ENCODE data around the gene RNF227. TPM values are rescaled to one million over a fixed set of nuclear protein-coding genes. Genes with fewer than 3 reads are reported as not detected.

RNF227 gene
- total and polyA plus RNA-seq, 2 of the 8 experiments (the other 6 are each of a cell fraction or from before 2014, with no cell fraction given) = 0.63 to 1.7 TPM

DNA sequence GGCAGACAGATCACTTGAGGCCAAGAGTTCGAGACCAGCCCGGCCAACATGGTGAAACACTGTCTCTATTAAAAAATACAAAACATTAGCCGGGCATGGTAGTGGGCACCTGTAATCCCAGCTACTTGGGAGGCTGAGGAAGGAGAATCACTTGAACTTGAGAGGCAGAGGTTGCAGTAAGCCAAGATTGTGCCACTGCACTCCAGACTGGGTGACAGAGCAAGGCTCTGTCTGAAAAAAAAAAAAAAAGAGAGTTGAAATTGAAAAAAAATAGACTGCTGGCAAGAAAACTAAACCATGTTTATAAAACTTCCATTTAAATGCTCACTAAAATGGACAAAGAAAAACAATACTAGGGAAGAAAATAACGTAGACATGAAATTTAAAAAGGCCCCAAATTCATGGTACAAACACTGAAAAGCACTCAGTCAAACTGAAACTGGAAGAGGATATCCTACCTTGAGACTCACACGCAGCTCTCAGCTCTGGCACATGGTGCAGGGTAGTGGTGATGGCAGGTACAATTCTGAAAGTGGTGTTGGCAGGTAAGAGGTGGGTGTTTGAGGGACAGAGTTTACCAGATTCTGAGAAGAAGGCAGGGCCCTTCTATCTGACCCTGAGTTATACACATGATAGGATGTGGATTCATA is 35.2 kb upstream of the RNF227 start:
- H2BK20ac ChIP-seq (ENCODE audit: low read length) = no peak overlapping the region
- WGBS, 2 experiments (ENCODE audit: extremely low coverage in 1 of 2, insufficient coverage in 1 of 2, insufficient read length in 1 of 2, insufficient replicate concordance in 2 of 2, low coverage in 1 of 2, low lambda C conversion rate in 2 of 2, missing lambda C conversion rate in 1 of 2) = 82% methylated on average over 5 of the region's 5 CpGs; no CpG with 5 or more reads in 1 of the 2 experiments

More for the DNA sequence above, 35.2 kb upstream of the RNF227 start:
- Histone ChIP-seq H2BK12ac (ENCODE audit: low read depth, low read length) (no peak overlapping the region), H3K4me2 (ENCODE audit: insufficient read depth in 1 of 2, low read depth in 2 of 2, low read length in 2 of 2) (no peak overlapping the region), H2AK5ac (ENCODE audit: low read depth, low read length) (no peak overlapping the region), H3K14ac (ENCODE audit: insufficient read length) (no peak overlapping the region), H3K23me2 (ENCODE audit: low read depth, low read length) (no peaks in the 10 kb centered on the region), H3K36me3 (ENCODE audit: control insufficient read depth in 2 of 4, insufficient read depth in 4 of 4, low read length in 3 of 4) (peaks cover 3 to 15% (median 10%) of the 10 kb centered on the region in 4 experiments), H4K91ac (replicated peaks; ENCODE audit: insufficient read length, low read length) (no peak overlapping the region), H4K8ac (ENCODE audit: extremely low read depth, insufficient read depth, low read length) (no peak overlapping the region), H2BK120ac (replicated peaks; ENCODE audit: low read depth, low read length) (no peak overlapping the region), H3K27me3 (replicated peaks in 1 of 4; ENCODE audit: control insufficient read depth in 3 of 4, extremely low read depth in 1 of 4, insufficient read depth in 3 of 4, low read length in 3 of 4) (no peaks in the 10 kb centered on the region; a peak in 1 of 7 replicates), H4K20me1 (replicated peaks in 1 of 2; ENCODE audit: control insufficient read depth in 1 of 2, insufficient read depth in 2 of 2, low read length in 2 of 2) (no peaks in the 10 kb centered on the region), H3K9me3 (ENCODE audit: insufficient read depth in 2 of 2, low read depth in 1 of 2, low read length in 1 of 2) (no peaks in the 10 kb centered on the region), H3K56ac (replicated peaks; ENCODE audit: insufficient read length, low read depth, low read length) (no peak overlapping the region), H2AFZ (ENCODE audit: low read length) (no peak overlapping the region), H3K4me3 (ENCODE audit: extremely low read depth in 1 of 4, insufficient read depth in 2 of 4, low read depth in 3 of 4, low read length in 4 of 4) (no peak overlapping the region), H3K23ac (ENCODE audit: insufficient read length) (no peak overlapping the region), H3K18ac (ENCODE audit: extremely low read depth, low read length) (no peak overlapping the region), H3K79me1 (ENCODE audit: low read depth, low read length) (no peaks in the 10 kb centered on the region), H3K27ac (ENCODE audit: low read depth, low read length) (no peak overlapping the region; the same call in 1 of the 2 replicates), H3K4me1 (replicated peaks in 1 of 4; ENCODE audit: control insufficient read depth in 3 of 4, insufficient read depth in 4 of 4, low read length in 3 of 4) (no peaks in the 10 kb centered on the region), H2BK5ac (ENCODE audit: low read depth, low read length) (no peak overlapping the region), H3K4ac (replicated peaks; ENCODE audit: insufficient read length, low read depth, low read length) (no peak overlapping the region), H3K9ac (replicated peaks in 1 of 4; ENCODE audit: extremely low read depth in 1 of 4, low read depth in 3 of 4, low read length in 3 of 4) (no peak overlapping the region), H4K5ac (ENCODE audit: insufficient read length, low read depth, low read length) (no peak overlapping the region), H2BK15ac (ENCODE audit: low read length) (no peak overlapping the region), H3K79me2 (ENCODE audit: control insufficient read depth in 1 of 2, insufficient read depth in 2 of 2, low read length in 2 of 2) (no peaks in the 10 kb centered on the region)
- no peak for DNase-seq (ENCODE audit: low read depth in 1 of 2, low spot score in 2 of 2)
- TF ChIP-seq CHD2 (IDR thresholded peaks at IDR 0.05; ENCODE audit: low read length) (no peak), BACH1 (IDR thresholded peaks at IDR 0.05; ENCODE audit: low read length) (no peak)
- CTCF ChIA-PET (ENCODE audit: partially characterized antibody) = no interaction called here
- POLR2A ChIA-PET (ENCODE audit: partially characterized antibody) = interaction anchor here (0.5 kb wide), 1 partner anchor 25 kb away, joined by 3 read pairs; no protein-coding TSS in a partner anchor
- FAIRE-seq = no peak

Data from H1 (cell line).